Subcutaneous adipose tissue (tissue), 4 donors: ENCODE data around the gene KCNA10. TPM values are rescaled to one million over a fixed set of nuclear protein-coding genes. Genes with fewer than 3 reads are reported as not detected.

Experiments used
- CTCF ChIP-seq: fragments of 450-650 bp; IDR thresholded peaks from one replicate; pipeline ENCODE4 v1.5.1; 2016; ENCODE audit warnings: low read depth, mild to moderate bottlenecking, control low read depth, antibody characterized with exemption, moderate library complexity
- total RNA-seq, 4 donors: library from RNA; depleted of rRNA; stranded (reverse); fragments of >200 nt; gene quantifications; one replicate each; pipeline ENCODE4 v1.1.0, GENCODE V29; 2016

The KCNA10 gene
- total RNA-seq, 4 donors from 2014 or later: not detected

DNA sequence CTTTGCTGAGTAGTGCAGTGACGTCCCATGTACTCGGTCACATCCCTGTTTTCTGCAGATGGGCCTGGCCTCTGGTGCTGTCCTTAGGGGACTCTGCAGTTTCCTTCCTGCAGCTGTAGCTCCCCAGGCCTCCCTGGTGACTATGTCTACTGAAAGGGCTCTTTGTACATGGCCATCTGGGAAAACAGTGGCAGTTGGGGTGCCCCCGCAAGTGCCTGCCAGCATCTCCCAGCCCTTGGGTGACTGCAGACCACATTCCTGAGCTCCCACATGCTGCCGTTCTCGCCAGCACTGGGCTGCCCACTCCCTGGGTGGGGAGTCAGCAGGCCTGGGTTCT is 37.5 kb upstream of the KCNA10 start:
- TF ChIP-seq CTCF: no peak

DNA sequence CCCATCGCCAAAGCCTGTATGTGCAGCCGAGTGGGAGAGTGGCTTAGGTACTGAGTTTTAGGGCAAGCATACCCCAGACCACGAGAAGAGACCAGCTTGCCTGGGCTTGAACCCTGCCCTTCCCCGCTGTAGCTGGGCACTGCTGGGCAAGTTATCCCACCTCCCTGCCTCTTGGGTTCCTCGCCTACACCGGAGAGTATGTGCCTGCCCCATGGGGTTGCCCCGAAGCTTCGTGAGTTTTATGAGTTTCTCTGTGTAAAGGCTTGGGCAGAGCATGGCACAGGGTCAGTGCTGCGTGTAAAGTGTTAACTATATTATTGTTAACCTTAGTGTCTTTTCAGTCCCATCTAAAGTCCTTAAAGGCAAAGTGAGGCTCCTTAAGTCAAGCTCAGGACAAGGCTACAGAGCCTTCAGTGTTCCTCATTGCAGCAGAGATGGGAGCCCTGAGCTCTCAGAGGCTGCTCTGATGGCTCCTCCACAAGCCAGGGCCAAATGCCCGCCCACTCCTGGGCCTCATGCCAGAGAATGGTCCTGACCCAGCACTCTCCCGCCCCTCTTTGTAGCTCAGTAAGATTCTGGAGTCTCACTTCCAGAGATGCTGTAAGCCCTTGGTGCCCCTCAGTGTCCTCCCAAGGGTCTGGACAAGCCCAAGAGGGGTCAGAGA is 37.0 kb upstream of the KCNA10 start:
- no peak for TF ChIP-seq CTCF

- no peak for TF ChIP-seq CTCF
These were observed 36.2 kb upstream of the KCNA10 start for GRCh38 chr1:110554871-110555801.

GRCh38 chr1:110551278-110551809 is 32.4 kb upstream of the KCNA10 start:
- no peak for TF ChIP-seq CTCF

- no peak for TF ChIP-seq CTCF
These were observed 30.9 kb upstream of the KCNA10 start for GRCh38 chr1:110549831-110550230.

DNA sequence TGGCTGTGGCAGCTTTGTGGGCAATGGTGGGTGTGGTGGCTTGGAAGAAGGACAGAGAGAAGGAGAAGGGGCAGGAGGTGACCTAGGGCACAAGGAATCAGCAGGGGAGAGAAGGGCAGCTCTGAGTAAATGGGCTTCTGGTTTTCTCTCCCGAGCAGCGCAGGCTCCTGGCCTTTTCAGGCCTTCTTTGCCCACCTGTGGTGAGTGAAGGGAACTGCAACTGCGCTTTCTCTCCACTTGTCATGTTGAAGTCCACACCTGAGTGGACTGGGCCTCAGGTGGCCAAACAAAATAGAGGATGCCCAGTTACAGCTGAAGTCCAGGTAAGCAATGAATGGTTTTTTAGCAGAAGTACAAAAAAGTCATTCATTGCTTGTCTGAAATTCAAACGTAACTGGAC is 29.4 kb upstream of the KCNA10 start:
- no peak for TF ChIP-seq CTCF

- no peak for TF ChIP-seq CTCF
These were observed 28.0 kb upstream of the KCNA10 start for GRCh38 chr1:110547017-110547416.
